A549 (cell line): ENCODE measurements around the gene CCDC74B. TPM values are rescaled to one million over a fixed set of nuclear protein-coding genes. Genes with fewer than 3 reads are reported as not detected.

Experiments used
- ATAC-seq, 2 experiments: fragments of 200-7000 bp in 1 of 2; fragments of >200 bp in 1 of 2; cut with Nextera tagmentation in 1 of 2; cut with Tn5 transposase in 1 of 2; 3 replicates each; pipeline versions ENCODE4 v1.8.0 to v1.9.1; 2018 to 2020; ENCODE audit warnings: mild to moderate bottlenecking in 1 of 2, moderate library complexity in 1 of 2
- CTCF ChIA-PET: fragments of 300-600 bp; sonication (Branson Sonifier 250); formaldehyde crosslinking; extraction: SDS; loops from one replicate; lab custom pipeline; 2021; ENCODE audit warnings: antibody characterized with exemption, inconsistent platforms; lab: Yijun Ruan, JAX
- POLR2A ChIA-PET: fragments of 350-600 bp; formaldehyde crosslinking; extraction: SDS; loops from one replicate; lab custom pipeline; 2021; ENCODE audit warnings: antibody characterized with exemption, inconsistent platforms; lab: Yijun Ruan, JAX
- DNase-seq, 2 experiments: peaks; one replicate each; pipeline versions ENCODE4 v3.0.0 to v3.0.0-alpha.2; 2011 to 2016; ENCODE audit warnings: low read depth in 1 of 2, low spot score in 1 of 2
- FAIRE-seq: peaks from 2 replicates; lab custom pipeline; 2011; peaks lifted over from hg19 to GRCh38; lab: Jason Lieb, UNC
- H3K27ac ChIP-seq, 2 experiments: fragments of >200 bp; sonication (Bioruptor Twin); formaldehyde crosslinking; 3 replicates each; pipeline ENCODE4 v1.5.1; 2016 to 2017
- H3K4me1 ChIP-seq: fragments of >200 bp; sonication (Bioruptor Twin); formaldehyde crosslinking; 3 replicates; pipeline ENCODE4 v1.6.1; 2016
- H3K4me2 ChIP-seq: fragments of >200 bp; sonication (Bioruptor Twin); formaldehyde crosslinking; 3 replicates; pipeline ENCODE4 v1.6.1; 2016
- H3K4me3 ChIP-seq: fragments of >200 bp; sonication (Bioruptor Twin); formaldehyde crosslinking; 3 replicates; pipeline ENCODE4 v1.5.1; 2016
- H3K9me3 ChIP-seq: fragments of >200 bp; sonication (Bioruptor Twin); formaldehyde crosslinking; 3 replicates; pipeline ENCODE4 v1.6.1; 2016
- CBX2 ChIP-seq: fragments of 200-600 bp; sonication (generic); IDR thresholded peaks from 2 replicates; pipeline ENCODE4 v1.6.1; 2016; ENCODE audit warnings: low read depth, mild to moderate bottlenecking, borderline replicate concordance
- CBX8 ChIP-seq: fragments of 200-600 bp; sonication (generic); IDR thresholded peaks from 2 replicates; pipeline ENCODE4 v1.6.1; 2016
- EHMT2 ChIP-seq: fragments of 200-600 bp; sonication (generic); IDR thresholded peaks from 2 replicates; pipeline ENCODE4 v1.6.1; 2016; ENCODE audit warnings: antibody characterized with exemption, low read depth, mild to moderate bottlenecking, moderate library complexity
- ELK1 ChIP-seq: fragments of 150-350 bp; IDR thresholded peaks from 2 replicates; pipeline ENCODE4 v1.6.1; 2014; ENCODE audit warnings: low read depth, mild to moderate bottlenecking, low read length
- ESRRA ChIP-seq: fragments of 150-350 bp; IDR thresholded peaks from 2 replicates; pipeline ENCODE4 v1.6.1; 2014; ENCODE audit warnings: mild to moderate bottlenecking, low read length, borderline replicate concordance
- FOSL2 ChIP-seq, 2 experiments: fragments of 450-650 bp in 1 of 2; fragments of >200 bp in 1 of 2; sonication (Bioruptor Twin) in 1 of 2; formaldehyde crosslinking; IDR thresholded peaks; 2 replicates each; pipeline versions ENCODE4 v1.5.0 to v1.6.1; 2016 to 2020; ENCODE audit warnings: mild to moderate bottlenecking in 1 of 2, moderate library complexity in 1 of 2
- HMGXB4 ChIP-seq: fragments of 250-450 bp; sonication (Bioruptor Pico); IDR thresholded peaks from 2 replicates; pipeline ENCODE4 v1.5.0; 2021; ENCODE audit warnings: mild to moderate bottlenecking, moderate library complexity, borderline replicate concordance
- HOXB13 ChIP-seq: fragments of 250-450 bp; sonication (Bioruptor Pico); IDR thresholded peaks from 2 replicates; pipeline ENCODE4 v1.5.0; 2020; ENCODE audit warnings: low read depth, mild to moderate bottlenecking, moderate library complexity
- HOXB5 ChIP-seq: fragments of 250-450 bp; sonication (Bioruptor Pico); IDR thresholded peaks from 2 replicates; pipeline ENCODE4 v1.5.0; 2020; ENCODE audit warnings: mild to moderate bottlenecking, moderate library complexity
- KDM1A ChIP-seq: fragments of 200-600 bp; sonication (generic); IDR thresholded peaks from 2 replicates; pipeline ENCODE4 v1.6.1; 2016; ENCODE audit warnings: low read depth, mild to moderate bottlenecking
- MAZ ChIP-seq: fragments of 150-350 bp; IDR thresholded peaks from 2 replicates; pipeline ENCODE4 v1.6.1; 2014; ENCODE audit warnings: antibody characterized with exemption, low read depth, low read length, borderline replicate concordance
- MYC ChIP-seq: IDR thresholded peaks from 2 replicates; pipeline ENCODE4 v1.6.1; 2012; ENCODE audit warnings: mild to moderate bottlenecking, inconsistent platforms, low read length, improper control_type of control experiment, borderline replicate concordance
- NFE2L2 ChIP-seq: fragments of 150-350 bp; conservative IDR thresholded peaks from 2 replicates; pipeline ENCODE4 v1.6.1; 2014; ENCODE audit warnings: low read length
- POLR2AphosphoS2 ChIP-seq: conservative IDR thresholded peaks from 2 replicates; pipeline ENCODE4 v1.6.1; 2012; ENCODE audit warnings: low read length, improper control_type of control experiment, inconsistent platforms
- RCOR1 ChIP-seq: fragments of 150-350 bp; IDR thresholded peaks from 2 replicates; pipeline ENCODE4 v1.6.1; 2014; ENCODE audit warnings: antibody characterized with exemption, low read length, low read depth
- RFX5 ChIP-seq: fragments of 450-650 bp; IDR thresholded peaks from 2 replicates; pipeline ENCODE4 v1.7.1; 2014; ENCODE audit warnings: antibody characterized with exemption, mild to moderate bottlenecking, moderate library complexity
- RNF2 ChIP-seq: fragments of 200-600 bp; sonication (generic); IDR thresholded peaks from 2 replicates; pipeline ENCODE4 v1.6.1; 2016; ENCODE audit warnings: low read depth, mild to moderate bottlenecking, antibody characterized with exemption, moderate library complexity, borderline replicate concordance
- TFCP2L1 ChIP-seq: fragments of 250-450 bp; sonication (Bioruptor Pico); IDR thresholded peaks from 2 replicates; pipeline ENCODE4 v1.5.0; 2021; ENCODE audit warnings: mild to moderate bottlenecking
- USF2 ChIP-seq: fragments of 450-650 bp; IDR thresholded peaks from 2 replicates; pipeline ENCODE4 v1.6.1; 2014; ENCODE audit warnings: antibody characterized with exemption
- WGBS: methylation state at CpG from one replicate; pipeline ENCODE4 v1.1.6; 2017; ENCODE audit errors: missing lambda C conversion rate; 5-methylcytosine and 5-hydroxymethylcytosine counted together
- polyA plus RNA-seq, 4 experiments: library from polyadenylated mRNA; depleted of rRNA in 3 of 4; stranded (reverse); fragments of >200 nt; fragmentation: RNase III in 1 of 4; extraction: RNeasy Plus Mini Kit Qiagen cat#74134 plus additional on column Dnase treatment in 1 of 4; gene quantifications; 2 replicates in 3 of 4; 3 replicates in 1 of 4; pipeline ENCODE4 v1.2.3, GENCODE V29; 2011 to 2017

The CCDC74B gene
- polyA plus RNA-seq, 2 of the 4 experiments (the other 2 are of a cell fraction) = 5.2 to 5.4 TPM

GRCh38 chr2:130185896-130186295 is 41.0 kb upstream of the CCDC74B start:
- FAIRE-seq = no peak
- ATAC-seq = no peak
- CTCF ChIA-PET = interaction anchor here (1.0 kb wide), 1 partner anchor 147 kb away, joined by 4 read pairs; no protein-coding TSS in a partner anchor

GRCh38 chr2:130185436-130185835 is 40.5 kb upstream of the CCDC74B start:
- H3K9me3 ChIP-seq = no peaks in the 10 kb centered on the region
- 81% methylated on average over 2 of the region's 10 CpGs for WGBS
- POLR2A ChIA-PET = interaction anchor here (0.9 to 2.1 kb wide), 2 partner anchors 1302 to 1304 kb away, joined by 5 to 11 read pairs; no protein-coding TSS in a partner anchor
- H3K4me1 ChIP-seq = peaks cover 9% of the 10 kb centered on the region; the same call in 2 of the 3 replicates
- no peak for TF ChIP-seq CBX2
- no peak for TF ChIP-seq MYC
- TF ChIP-seq RCOR1 = no peak
- TF ChIP-seq RFX5 = no peak
- no peak for TF ChIP-seq HMGXB4 (CRISPR knock-in tag)
- TF ChIP-seq FOSL2 (IDR thresholded peaks at IDR 0.05) = no peak
- TF ChIP-seq FOSL2 (CRISPR knock-in tag; IDR thresholded peaks at IDR 0.05) = no peak
- ATAC-seq (no peak), FAIRE-seq (no peak), DNase-seq (no peak)
- H3K4me3 ChIP-seq = no peak overlapping the region
- H3K27ac ChIP-seq = no peak overlapping the region
- CTCF ChIA-PET = interaction anchor here (1.0 kb wide), 1 partner anchor 147 kb away, joined by 4 read pairs; no protein-coding TSS in a partner anchor
- H3K4me2 ChIP-seq = no peak overlapping the region

More at GRCh38 chr2:130185896-130186295, 41.0 kb upstream of the CCDC74B start:
- POLR2A ChIA-PET = interaction anchor here (0.9 to 2.1 kb wide), 2 partner anchors 1302 to 1303 kb away, joined by 5 to 11 read pairs; no protein-coding TSS in a partner anchor
- TF ChIP-seq TFCP2L1 (CRISPR knock-in tag) (no peak), EHMT2 (no peak), USF2 (no peak), HOXB5 (CRISPR knock-in tag) (no peak), RNF2 (no peak), MAZ (no peak), POLR2AphosphoS2 (no peak), HOXB13 (CRISPR knock-in tag) (no peak), NFE2L2 (no peak), KDM1A (no peak), CBX2 (no peak), CBX8 (no peak), ESRRA (no peak), ELK1 (no peak)
- Histone ChIP-seq H3K27ac (no peak overlapping the region), H3K9me3 (no peaks in the 10 kb centered on the region), H3K4me1 (peaks cover 9% of the 10 kb centered on the region; the same call in 2 of the 3 replicates), H3K4me2 (no peak overlapping the region), H3K4me3 (no peak overlapping the region)
- DNase-seq = no peak
- 96% methylated on average over 2 of the region's 4 CpGs for WGBS
